ENCODE measurements around the gene NOC2L. TPM values are rescaled to one million over a fixed set of nuclear protein-coding genes. Genes with fewer than 3 reads are reported as not detected.
"Not testable (repeated sequence)": the region's sequence is repeated elsewhere in the genome, so short reads cannot be mapped to it uniquely, and the experiment has no call there.

Gene NOC2L
- total RNA-seq, 3 donors from 2014 or later = 292 to 315 (median 315) TPM

DNA sequence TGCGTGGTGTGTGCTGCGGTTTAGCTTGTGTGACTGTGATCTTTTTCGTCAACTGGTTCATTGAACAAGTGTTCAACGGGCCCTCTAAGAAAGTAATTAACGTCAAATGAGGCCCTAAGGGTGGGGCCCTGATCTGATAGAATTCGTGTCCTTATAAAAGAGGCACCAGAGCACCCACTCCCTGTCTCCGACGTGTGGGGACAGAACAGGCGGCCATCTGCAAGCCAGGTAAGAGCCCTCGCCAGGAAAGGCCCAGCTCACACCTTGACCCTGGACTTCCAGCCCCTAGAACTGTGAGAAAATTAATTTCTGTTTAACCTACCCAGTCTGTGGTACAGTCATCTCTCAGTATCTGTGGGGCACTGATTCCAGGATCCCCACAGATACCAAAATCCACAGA, 55.8 kb downstream of the NOC2L start:
- Mint-ChIP-seq H3K9me3 (peaks cover 5% of the 10 kb centered on the region), H3K4me3 (peak overlapping the region; percentile 31), H3K4me1 (ENCODE audit: low read depth) (peaks cover 11% of the 10 kb centered on the region), H3K27me3 (ENCODE audit: low read depth) (peaks cover 44% of the 10 kb centered on the region), H3K36me3 (ENCODE audit: insufficient read depth) (no peaks in the 10 kb centered on the region)
- no peak for DNase-seq
- no peak for ATAC-seq

DNA sequence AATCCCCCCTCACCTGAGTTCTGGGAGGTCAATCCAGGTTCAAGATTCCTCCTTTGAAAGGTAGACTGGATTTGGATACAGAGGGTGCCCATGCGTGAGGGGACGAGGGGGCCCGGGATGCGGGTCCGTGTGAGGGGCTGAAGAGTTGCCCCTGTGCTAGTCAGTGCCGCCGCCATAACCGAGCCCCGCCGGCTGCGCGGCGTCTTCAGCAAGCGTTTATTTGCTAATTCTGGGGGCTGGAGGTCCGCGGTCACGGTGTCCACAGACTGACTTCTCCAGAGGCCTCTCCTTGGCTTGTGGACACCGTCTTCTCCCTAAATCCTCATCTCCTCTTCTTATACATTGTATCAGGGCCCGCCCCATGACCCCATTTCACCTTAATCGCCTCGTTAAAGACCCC, 56.3 kb downstream of the NOC2L start:
- peaks cover 10% of the 10 kb centered on the region for H3K9me3 Mint-ChIP-seq
- H3K27me3 Mint-ChIP-seq (ENCODE audit: low read depth) = peaks cover 44% of the 10 kb centered on the region
- H3K4me3 Mint-ChIP-seq = peak overlapping the region; percentile 31
- H3K4me1 Mint-ChIP-seq (ENCODE audit: low read depth) = peaks cover 16% of the 10 kb centered on the region
- H3K36me3 Mint-ChIP-seq (ENCODE audit: insufficient read depth) = peaks cover 2% of the 10 kb centered on the region
- ATAC-seq (no peak), DNase-seq (no peak)

DNA sequence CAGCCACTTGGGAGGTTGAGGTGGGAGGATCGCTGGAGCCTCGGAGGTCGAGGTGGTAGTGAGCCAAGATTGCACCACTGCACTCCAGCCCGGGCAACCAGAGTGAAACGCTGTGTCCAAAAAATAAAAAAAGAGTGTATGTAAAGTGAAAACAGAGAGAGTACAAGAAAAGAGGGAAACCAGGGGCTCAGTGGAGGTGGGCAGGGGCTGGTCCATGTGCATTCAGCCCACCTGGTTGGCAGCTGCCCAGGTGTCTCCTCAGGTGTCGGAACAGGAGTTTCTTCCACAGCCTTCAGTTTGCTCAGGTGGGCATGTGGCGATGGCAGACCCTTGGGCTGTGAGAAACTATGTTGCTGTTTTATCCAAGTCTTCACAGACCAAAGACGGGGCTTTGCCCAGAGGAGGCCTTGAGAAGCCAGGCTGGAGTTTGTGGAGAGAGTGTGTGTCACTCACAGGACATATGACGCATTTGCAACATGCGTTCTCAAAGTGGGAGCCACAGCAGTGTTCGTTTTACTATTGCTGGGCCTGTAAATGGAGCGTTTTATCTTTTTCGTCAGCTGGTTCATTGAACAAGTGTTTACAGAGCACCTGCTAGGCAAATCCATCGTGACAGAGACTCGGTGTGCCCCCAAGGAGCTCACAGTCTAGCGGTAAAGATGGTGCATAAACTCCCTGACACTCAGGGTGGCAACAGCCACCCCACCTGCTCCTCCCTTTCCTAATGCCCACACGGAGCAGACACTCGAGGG, 57.8 kb downstream of the NOC2L start:
- Mint-ChIP-seq H3K4me1 (ENCODE audit: low read depth) (peaks cover 16% of the 10 kb centered on the region), H3K9me3 (peaks cover 18% of the 10 kb centered on the region), H3K36me3 (ENCODE audit: insufficient read depth) (peaks cover 2% of the 10 kb centered on the region), H3K27me3 (ENCODE audit: low read depth) (peaks cover 45% of the 10 kb centered on the region), H3K4me3 (no peak overlapping the region)
- no peak for DNase-seq
- no peak for ATAC-seq

DNA sequence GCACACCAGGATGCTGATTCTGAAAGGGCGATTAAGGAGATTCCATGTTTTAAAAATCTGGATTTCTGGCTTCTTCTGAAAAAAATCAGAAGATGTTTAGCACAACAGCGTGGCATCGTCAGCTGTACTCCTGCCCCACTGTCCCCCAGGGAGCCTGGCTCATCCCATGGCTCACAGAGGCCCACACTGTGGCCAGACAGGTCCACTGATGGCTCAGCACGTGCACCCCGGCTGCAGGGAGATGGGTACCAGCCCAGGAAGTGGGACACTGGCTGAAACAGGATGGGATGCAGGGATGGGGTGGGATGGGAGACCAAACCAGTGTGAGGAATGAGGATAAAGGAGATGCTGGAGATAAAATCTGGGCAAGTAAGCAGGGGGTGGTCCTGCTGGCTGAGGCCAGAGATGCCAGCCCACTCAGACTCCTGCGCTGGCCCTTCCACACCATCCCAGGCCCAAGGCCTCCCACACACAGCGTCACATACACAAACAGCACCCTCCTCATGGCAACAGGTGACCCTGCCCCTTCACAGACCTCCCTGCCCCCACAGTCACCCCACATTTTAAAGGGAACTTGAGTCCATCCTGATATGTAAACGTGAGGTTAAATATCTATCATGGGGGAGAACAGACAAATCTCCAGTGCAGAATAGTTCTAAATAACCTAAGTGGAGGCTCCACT, 59.3 kb downstream of the NOC2L start:
- H3K27me3 Mint-ChIP-seq (ENCODE audit: low read depth) = peaks cover 43% of the 10 kb centered on the region
- ATAC-seq = no peak
- H3K9me3 Mint-ChIP-seq = peaks cover 18% of the 10 kb centered on the region

DNA sequence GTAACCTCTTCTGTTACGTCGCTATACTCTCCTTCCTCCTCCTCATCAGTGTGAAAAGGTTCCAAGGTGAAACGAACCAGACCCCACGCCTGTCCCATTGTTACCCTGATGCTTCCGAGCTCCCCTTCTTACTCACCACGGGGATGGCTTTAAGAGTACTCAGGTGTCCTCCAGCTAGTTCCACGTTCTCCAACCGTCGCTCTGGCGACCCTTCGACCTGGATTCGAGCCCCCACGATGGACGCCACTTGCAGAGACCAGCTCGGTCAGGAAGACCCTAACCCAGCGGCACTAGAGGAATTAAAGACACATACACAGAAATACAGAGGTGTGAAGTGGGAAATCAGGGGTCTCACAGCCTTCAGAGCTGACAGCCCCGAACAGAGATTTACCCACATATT, 61.1 kb downstream of the NOC2L start:
- Mint-ChIP-seq H3K4me3 (peak overlapping the region; percentile 14), H3K9me3 (peaks cover 18% of the 10 kb centered on the region), H3K27me3 (ENCODE audit: low read depth) (peaks cover 49% of the 10 kb centered on the region)
- ATAC-seq; H3K4me1 Mint-ChIP-seq (ENCODE audit: low read depth); H3K36me3 Mint-ChIP-seq (ENCODE audit: insufficient read depth); DNase-seq: not testable (repeated sequence)

More for the DNA sequence above, 59.3 kb downstream of the NOC2L start:
- no peak overlapping the region for H3K4me3 Mint-ChIP-seq
- DNase-seq = no peak
- peaks cover 10% of the 10 kb centered on the region for H3K4me1 Mint-ChIP-seq (ENCODE audit: low read depth)
- H3K36me3 Mint-ChIP-seq (ENCODE audit: insufficient read depth) = peaks cover 2% of the 10 kb centered on the region

DNA sequence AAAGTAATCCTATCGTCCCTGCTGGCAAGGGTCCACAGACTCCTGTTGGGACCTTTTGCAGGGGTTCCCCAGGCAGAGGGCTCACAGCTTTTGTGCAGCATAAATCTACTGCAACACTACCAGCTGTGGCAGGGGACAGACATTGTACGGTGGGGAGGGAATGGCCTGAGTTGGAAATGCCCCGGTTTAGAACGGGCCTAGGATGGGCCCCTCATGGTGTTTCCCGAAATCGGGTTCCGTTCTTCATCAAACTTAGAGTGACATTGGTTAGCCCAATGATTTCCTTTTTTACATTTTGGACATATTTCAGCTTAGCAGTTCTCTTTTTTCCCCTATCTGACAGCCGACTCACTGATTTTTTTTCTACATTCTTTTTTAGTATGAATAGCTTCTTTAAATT, 61.8 kb downstream of the NOC2L start:
- Mint-ChIP-seq H3K27me3 (ENCODE audit: low read depth) (peaks cover 49% of the 10 kb centered on the region), H3K4me3 (no peak overlapping the region), H3K9me3 (peaks cover 18% of the 10 kb centered on the region), H3K4me1 (ENCODE audit: low read depth) (peaks cover 10% of the 10 kb centered on the region), H3K36me3 (ENCODE audit: insufficient read depth) (peaks cover 2% of the 10 kb centered on the region)
- ATAC-seq = no peak
- DNase-seq = no peak

Other genes with a start within 250 kb of the NOC2L start
- not detected for gene SAMD11, start 35.3 kb downstream of the NOC2L start, total RNA-seq
- 10 to 100 TPM; 32.1 to 36.6 (median 34.3) TPM for gene KLHL17, start 1.3 kb upstream of the NOC2L start, total RNA-seq
- 1 to 10 TPM; 1.6 to 2.4 (median 1.9) TPM for gene PLEKHN1, start 7.2 kb upstream of the NOC2L start, total RNA-seq
- gene PERM1, start 22.8 kb upstream of the NOC2L start, total RNA-seq = not detected
- 1 to 10 TPM; 1.3 to 3.0 (median 2.7) TPM for gene HES4, start 40.8 kb upstream of the NOC2L start, total RNA-seq
- 10 to 100 TPM; 22.3 to 23.7 (median 22.9) TPM for gene ISG15, start 54.2 kb upstream of the NOC2L start, total RNA-seq
- 10 to 100 TPM; 12.0 to 18.0 (median 15.2) TPM for gene AGRN, start 60.9 kb upstream of the NOC2L start, total RNA-seq
- gene RNF223, start 115.0 kb upstream of the NOC2L start, total RNA-seq = under 1 TPM in 1 of 3 donors, not detected in 2; 0.16 TPM
- gene C1orf159, start 156.8 kb upstream of the NOC2L start, total RNA-seq = 10 to 100 TPM; 22.3 to 27.6 (median 26.8) TPM
- gene TTLL10, start 214.6 kb upstream of the NOC2L start, total RNA-seq = not detected
- gene TNFRSF18, start 247.3 kb upstream of the NOC2L start, total RNA-seq = 100 to 1,000 TPM; 102 to 212 (median 155) TPM